Neural cell (in vitro differentiated cells): ENCODE measurements around the gene NHLRC4. TPM values are rescaled to one million over a fixed set of nuclear protein-coding genes. Genes with fewer than 3 reads are reported as not detected.

ENCODE experiments used
- H2AFZ ChIP-seq: fragments of 200-600, 300-800 bp; sonication (generic), shearing (Covaris generic); 2 replicates; pipeline ENCODE4 v1.6.0; 2014; ENCODE audit warnings: low read depth, mild to moderate bottlenecking, antibody characterized with exemption, low read length, moderate library complexity
- H3F3A ChIP-seq: fragments of 200-600 bp; shearing (Covaris generic); 2 replicates; pipeline ENCODE4 v1.6.1; 2016; ENCODE audit warnings: mild to moderate bottlenecking, moderate library complexity, mixed read lengths, antibody characterized with exemption, low read length; ENCODE audit not compliant: insufficient read depth, poor library complexity, severe bottlenecking
- H3K27ac ChIP-seq: fragments of 200-600, 300-800 bp; sonication (generic), shearing (Covaris generic); 2 replicates; pipeline ENCODE4 v1.5.1; 2014; ENCODE audit warnings: mild to moderate bottlenecking, low read length, moderate library complexity
- H3K27me3 ChIP-seq: fragments of 300-800, 200-600 bp; sonication (generic), shearing (Covaris generic); 2 replicates; pipeline ENCODE4 v1.6.0; 2014; ENCODE audit warnings: mild to moderate bottlenecking, low read depth, low read length, moderate library complexity; ENCODE audit not compliant: insufficient read depth
- H3K36me3 ChIP-seq: fragments of 300-800, 200-600 bp; sonication (generic), shearing (Covaris generic); 2 replicates; pipeline ENCODE4 v1.5.1; 2014; ENCODE audit warnings: mild to moderate bottlenecking, antibody characterized with exemption, low read length, moderate library complexity; ENCODE audit not compliant: insufficient read depth
- H3K4me2 ChIP-seq: fragments of 300-800, 200-600 bp; sonication (generic), shearing (Covaris generic); 2 replicates; pipeline ENCODE4 v1.6.0; 2014; ENCODE audit warnings: mild to moderate bottlenecking, low read length
- H3K4me3 ChIP-seq: fragments of 300-800, 200-600 bp; sonication (generic), shearing (Covaris generic); 2 replicates; pipeline ENCODE4 v1.5.1; 2014; ENCODE audit warnings: mild to moderate bottlenecking, low read length, moderate library complexity
- H3K79me2 ChIP-seq: fragments of 200-600 bp; shearing (Covaris generic); replicated peaks from 2 replicates; pipeline ENCODE4 v1.6.0; 2014; ENCODE audit warnings: mild to moderate bottlenecking, low read length, moderate library complexity; ENCODE audit not compliant: insufficient read depth
- H3K9ac ChIP-seq: fragments of 300-800, 200-600 bp; sonication (generic), shearing (Covaris generic); 2 replicates; pipeline ENCODE4 v1.6.1; 2016; ENCODE audit warnings: mild to moderate bottlenecking, low read length, mixed read lengths
- H3K9me2 ChIP-seq: fragments of 200-600 bp; shearing (Covaris generic); 2 replicates; pipeline ENCODE4 v1.6.1; 2016; ENCODE audit warnings: mild to moderate bottlenecking, low read length, mixed read lengths; ENCODE audit not compliant: insufficient read depth
- H3K9me3 ChIP-seq: fragments of 200-600, 300-800 bp; sonication (generic), shearing (Covaris generic); 2 replicates; pipeline ENCODE4 v1.6.1; 2016; ENCODE audit warnings: mild to moderate bottlenecking, mixed run types, low read length, moderate library complexity, mixed read lengths
- H4K20me1 ChIP-seq: fragments of 200-600 bp; shearing (Covaris generic); 2 replicates; pipeline ENCODE4 v1.6.1; 2016; ENCODE audit warnings: mild to moderate bottlenecking, mixed run types; ENCODE audit not compliant: insufficient read depth
- EP300 ChIP-seq: fragments of 450-650 bp; conservative IDR thresholded peaks from 2 replicates; pipeline ENCODE4 v1.6.1; 2014; ENCODE audit warnings: antibody characterized with exemption, mild to moderate bottlenecking, moderate library complexity; ENCODE audit not compliant: poor library complexity, severe bottlenecking
- EZH2 ChIP-seq: fragments of 200-600, 300-800 bp; shearing (Covaris generic), sonication (generic); IDR thresholded peaks from 2 replicates; pipeline ENCODE4 v1.6.1; 2014; ENCODE audit warnings: antibody characterized with exemption, low read length, borderline replicate concordance, mild to moderate bottlenecking; ENCODE audit not compliant: insufficient read depth, poor library complexity, severe bottlenecking
- MXI1 ChIP-seq: fragments of 450-650 bp; conservative IDR thresholded peaks from 2 replicates; pipeline ENCODE4 v1.6.1; 2014; ENCODE audit warnings: antibody characterized with exemption, mild to moderate bottlenecking; ENCODE audit not compliant: poor library complexity, severe bottlenecking
- POLR2AphosphoS5 ChIP-seq: IDR thresholded peaks from 2 replicates; pipeline ENCODE4 v1.6.1; 2012
- RAD21 ChIP-seq: fragments of 450-650 bp; conservative IDR thresholded peaks from 2 replicates; pipeline ENCODE4 v1.6.1; 2014; ENCODE audit warnings: antibody characterized with exemption, mild to moderate bottlenecking, moderate library complexity
- SMC3 ChIP-seq: fragments of 450-650 bp; conservative IDR thresholded peaks from 2 replicates; pipeline ENCODE4 v1.6.1; 2014; ENCODE audit warnings: antibody characterized with exemption, mild to moderate bottlenecking, moderate library complexity; ENCODE audit not compliant: poor library complexity
- TAF1 ChIP-seq: IDR thresholded peaks from 2 replicates; pipeline ENCODE4 v1.6.1; 2012; ENCODE audit warnings: low read depth
- polyA plus RNA-seq: library from polyadenylated mRNA; depleted of rRNA; stranded (reverse); fragments of >200 nt; gene quantifications from 2 replicates; pipeline ENCODE4 v1.2.3, GENCODE V29; 2014
- TF ChIP-seq, protein P1 (sequence below): fragments of 450-650 bp; IDR thresholded peaks from 2 replicates; pipeline ENCODE4 v1.5.1; 2014; ENCODE audit warnings: antibody characterized with exemption, mild to moderate bottlenecking, moderate library complexity; ENCODE audit not compliant: poor library complexity, severe bottlenecking
- TF ChIP-seq, protein P2 (sequence below): IDR thresholded peaks from 2 replicates; pipeline ENCODE4 v1.6.1; 2012; ENCODE audit warnings: borderline replicate concordance

NHLRC4 gene
- polyA plus RNA-seq, 1 donor from 2014 or later: not detected

- H3K4me2 ChIP-seq: no peak within 1 kb of the TSS
Measured at GRCh38 chr16:560204-560700, 6.6 kb upstream of the NHLRC4 start, which contains the start of gene PRR35. Gene PRR35, plus strand, starts transcription at chr16:560394. Its CDS starts 2,901 bp downstream, at chr16:563295.

DNA sequence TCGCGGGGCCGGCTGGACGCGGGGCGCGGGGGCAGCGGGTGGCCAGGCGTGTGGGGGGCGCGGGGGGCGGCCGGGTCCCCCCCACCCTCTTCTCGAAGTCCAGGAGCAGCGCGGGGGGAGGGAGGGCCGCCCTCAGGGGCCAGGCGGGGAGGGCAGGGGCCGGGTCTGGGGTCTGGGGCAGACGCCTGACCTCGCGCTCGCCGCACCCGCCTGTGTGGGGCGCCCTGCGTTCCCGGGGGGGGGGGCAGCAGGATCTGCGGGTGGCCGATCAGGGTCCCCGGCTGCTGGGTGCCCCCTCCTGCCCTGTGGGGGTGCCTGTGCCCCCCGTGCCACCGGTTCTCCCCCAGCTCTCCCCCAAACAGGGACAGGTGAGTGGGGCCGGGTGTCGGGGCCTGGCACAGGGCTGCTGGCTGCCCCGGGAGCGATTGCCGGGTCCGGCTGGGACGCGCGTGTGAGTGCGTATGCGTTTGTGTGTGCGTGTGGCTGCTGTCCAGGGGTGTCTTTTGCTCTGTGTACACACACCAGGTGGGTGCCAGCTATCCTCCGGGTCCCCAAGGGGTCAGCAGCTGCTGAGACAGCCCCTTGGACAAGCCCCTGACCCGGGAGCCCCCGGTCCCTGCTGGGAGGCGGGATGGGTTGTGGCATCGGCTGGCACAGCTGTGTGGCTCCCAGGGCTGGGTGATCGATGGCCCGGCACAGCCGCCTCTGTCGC lies 5.9 kb upstream of the NHLRC4 start:
- H3K9ac ChIP-seq: no peak overlapping the region
- H4K20me1 ChIP-seq: no peaks in the 10 kb centered on the region
- H3K9me2 ChIP-seq: no peaks in the 10 kb centered on the region
- H3K27ac ChIP-seq: no peak overlapping the region
- H3K9me3 ChIP-seq: no peaks in the 10 kb centered on the region
- no peaks in the 10 kb centered on the region for H3F3A ChIP-seq
- H3K4me2 ChIP-seq: no peak overlapping the region
- no peaks in the 10 kb centered on the region for H3K79me2 ChIP-seq
- H3K4me3 ChIP-seq: no peak overlapping the region
- TF ChIP-seq, protein P1, sequence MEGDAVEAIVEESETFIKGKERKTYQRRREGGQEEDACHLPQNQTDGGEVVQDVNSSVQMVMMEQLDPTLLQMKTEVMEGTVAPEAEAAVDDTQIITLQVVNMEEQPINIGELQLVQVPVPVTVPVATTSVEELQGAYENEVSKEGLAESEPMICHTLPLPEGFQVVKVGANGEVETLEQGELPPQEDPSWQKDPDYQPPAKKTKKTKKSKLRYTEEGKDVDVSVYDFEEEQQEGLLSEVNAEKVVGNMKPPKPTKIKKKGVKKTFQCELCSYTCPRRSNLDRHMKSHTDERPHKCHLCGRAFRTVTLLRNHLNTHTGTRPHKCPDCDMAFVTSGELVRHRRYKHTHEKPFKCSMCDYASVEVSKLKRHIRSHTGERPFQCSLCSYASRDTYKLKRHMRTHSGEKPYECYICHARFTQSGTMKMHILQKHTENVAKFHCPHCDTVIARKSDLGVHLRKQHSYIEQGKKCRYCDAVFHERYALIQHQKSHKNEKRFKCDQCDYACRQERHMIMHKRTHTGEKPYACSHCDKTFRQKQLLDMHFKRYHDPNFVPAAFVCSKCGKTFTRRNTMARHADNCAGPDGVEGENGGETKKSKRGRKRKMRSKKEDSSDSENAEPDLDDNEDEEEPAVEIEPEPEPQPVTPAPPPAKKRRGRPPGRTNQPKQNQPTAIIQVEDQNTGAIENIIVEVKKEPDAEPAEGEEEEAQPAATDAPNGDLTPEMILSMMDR: no peak
- TF ChIP-seq RAD21: no peak
- TF ChIP-seq EZH2: no peak
- TF ChIP-seq SMC3: no peak
- no peak for TF ChIP-seq MXI1
- TF ChIP-seq TAF1: no peak
- no peak for TF ChIP-seq EP300
- no peak for TF ChIP-seq POLR2AphosphoS5
- TF ChIP-seq, protein P2, sequence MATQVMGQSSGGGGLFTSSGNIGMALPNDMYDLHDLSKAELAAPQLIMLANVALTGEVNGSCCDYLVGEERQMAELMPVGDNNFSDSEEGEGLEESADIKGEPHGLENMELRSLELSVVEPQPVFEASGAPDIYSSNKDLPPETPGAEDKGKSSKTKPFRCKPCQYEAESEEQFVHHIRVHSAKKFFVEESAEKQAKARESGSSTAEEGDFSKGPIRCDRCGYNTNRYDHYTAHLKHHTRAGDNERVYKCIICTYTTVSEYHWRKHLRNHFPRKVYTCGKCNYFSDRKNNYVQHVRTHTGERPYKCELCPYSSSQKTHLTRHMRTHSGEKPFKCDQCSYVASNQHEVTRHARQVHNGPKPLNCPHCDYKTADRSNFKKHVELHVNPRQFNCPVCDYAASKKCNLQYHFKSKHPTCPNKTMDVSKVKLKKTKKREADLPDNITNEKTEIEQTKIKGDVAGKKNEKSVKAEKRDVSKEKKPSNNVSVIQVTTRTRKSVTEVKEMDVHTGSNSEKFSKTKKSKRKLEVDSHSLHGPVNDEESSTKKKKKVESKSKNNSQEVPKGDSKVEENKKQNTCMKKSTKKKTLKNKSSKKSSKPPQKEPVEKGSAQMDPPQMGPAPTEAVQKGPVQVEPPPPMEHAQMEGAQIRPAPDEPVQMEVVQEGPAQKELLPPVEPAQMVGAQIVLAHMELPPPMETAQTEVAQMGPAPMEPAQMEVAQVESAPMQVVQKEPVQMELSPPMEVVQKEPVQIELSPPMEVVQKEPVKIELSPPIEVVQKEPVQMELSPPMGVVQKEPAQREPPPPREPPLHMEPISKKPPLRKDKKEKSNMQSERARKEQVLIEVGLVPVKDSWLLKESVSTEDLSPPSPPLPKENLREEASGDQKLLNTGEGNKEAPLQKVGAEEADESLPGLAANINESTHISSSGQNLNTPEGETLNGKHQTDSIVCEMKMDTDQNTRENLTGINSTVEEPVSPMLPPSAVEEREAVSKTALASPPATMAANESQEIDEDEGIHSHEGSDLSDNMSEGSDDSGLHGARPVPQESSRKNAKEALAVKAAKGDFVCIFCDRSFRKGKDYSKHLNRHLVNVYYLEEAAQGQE: no peak
- peaks cover 39% of the 10 kb centered on the region for H3K27me3 ChIP-seq
- H2AFZ ChIP-seq: no peak overlapping the region
- no peaks in the 10 kb centered on the region for H3K36me3 ChIP-seq

More at GRCh38 chr16:560204-560700, 6.6 kb upstream of the NHLRC4 start, which contains the start of gene PRR35:
- TF ChIP-seq, protein P1: no peak
- TF ChIP-seq SMC3: no peak
- no peak for TF ChIP-seq MXI1
- TF ChIP-seq EZH2: no peak
- TF ChIP-seq, protein P2: no peak
- TF ChIP-seq EP300: no peak
- no peak for TF ChIP-seq POLR2AphosphoS5
- TF ChIP-seq TAF1: no peak
- no peak for TF ChIP-seq RAD21
- no peaks in the 10 kb centered on the region for H3K36me3 ChIP-seq
- no peaks in the 10 kb centered on the region for H4K20me1 ChIP-seq
- no peak within 1 kb of the TSS for H3K27ac ChIP-seq
- no peak within 1 kb of the TSS for H2AFZ ChIP-seq
- no peaks in the 10 kb centered on the region for H3K79me2 ChIP-seq
- H3K9me2 ChIP-seq: no peaks in the 10 kb centered on the region
- no peaks in the 10 kb centered on the region for H3F3A ChIP-seq
- H3K27me3 ChIP-seq: peaks cover 39% of the 10 kb centered on the region
- H3K9ac ChIP-seq: no peak within 1 kb of the TSS
- no peaks in the 10 kb centered on the region for H3K9me3 ChIP-seq
- no peak within 1 kb of the TSS for H3K4me3 ChIP-seq
